Endometrial microvascular endothelial cells (primary cell): Measurements from ENCODE around the gene ADGRV1. TPM values are rescaled to one million over a fixed set of nuclear protein-coding genes. Genes with fewer than 3 reads are reported as not detected.

Experiments used
- in situ Hi-C: cut with HindIII; loops from 2 replicates; pipeline ENCODE4 v1.10.0; 2017; ENCODE audit warnings: low sequenced_read_pairs, low pct_unique_long_range_greater_than_20kb; ENCODE audit errors: inconsistent ontology term
- total RNA-seq: library from RNA; depleted of rRNA; stranded (reverse); fragments of >200 nt; gene quantifications from one replicate; pipeline ENCODE4 v1.2.3, GENCODE V29; 2015; ENCODE audit errors: inconsistent ontology term

ADGRV1 gene
- total RNA-seq, 1 donor from 2014 or later = not detected

GRCh38 chr5:91091471-91092234 is 533.1 kb downstream of the ADGRV1 start:
- in situ Hi-C loops = no loop called here

GRCh38 chr5:91092859-91093783 is 534.5 kb downstream of the ADGRV1 start:
- in situ Hi-C loops = no loop called here

- in situ Hi-C loops = no loop called here
Observed at GRCh38 chr5:91095313-91095712, 536.7 kb downstream of the ADGRV1 start.

GRCh38 chr5:91095786-91096385 is 537.3 kb downstream of the ADGRV1 start:
- in situ Hi-C loops = no loop called here

GRCh38 chr5:91098541-91098940 is 539.9 kb downstream of the ADGRV1 start:
- in situ Hi-C loops = no loop called here

- in situ Hi-C loops = no loop called here
Observed at GRCh38 chr5:91101600-91102379, 543.2 kb downstream of the ADGRV1 start.

- in situ Hi-C loops = no loop called here
Observed at GRCh38 chr5:91103353-91104061, 544.9 kb downstream of the ADGRV1 start.

GRCh38 chr5:91104062-91104448 is 545.5 kb downstream of the ADGRV1 start:
- in situ Hi-C loops = no loop called here

- in situ Hi-C loops = no loop called here
Observed at GRCh38 chr5:91106842-91107511, 548.4 kb downstream of the ADGRV1 start.

GRCh38 chr5:91109634-91110033 is 551.0 kb downstream of the ADGRV1 start:
- in situ Hi-C loops = no loop called here

GRCh38 chr5:91110686-91111085 is 552.1 kb downstream of the ADGRV1 start:
- in situ Hi-C loops = no loop called here

GRCh38 chr5:91111473-91112238 is 553.1 kb downstream of the ADGRV1 start:
- in situ Hi-C loops = no loop called here

- in situ Hi-C loops = no loop called here
Observed at GRCh38 chr5:91114658-91115057, 556.1 kb downstream of the ADGRV1 start.

GRCh38 chr5:91118354-91118753 is 559.8 kb downstream of the ADGRV1 start:
- in situ Hi-C loops = no loop called here

- in situ Hi-C loops = no loop called here
Observed at GRCh38 chr5:91118796-91119195, 560.2 kb downstream of the ADGRV1 start.

- in situ Hi-C loops = no loop called here
Observed at GRCh38 chr5:91119217-91119616, 560.6 kb downstream of the ADGRV1 start.
